NCI-H2171 (cell line): ENCODE data around the gene SYT9.
"Not testable (repeated sequence)": the region's sequence is repeated elsewhere in the genome, so short reads cannot be mapped to it uniquely, and the experiment has no call there.

Source experiments
- DNase-seq: peaks from one replicate; lab custom pipeline; 2025; lab: John Stamatoyannopoulos, UW

Gene SYT9

GRCh38 chr11:7501894-7502293 lies 250.2 kb downstream of the SYT9 start:
- no peak for DNase-seq

GRCh38 chr11:7506243-7506642 lies 254.5 kb downstream of the SYT9 start:
- DNase-seq: no peak

GRCh38 chr11:7508087-7508486 lies 256.4 kb downstream of the SYT9 start:
- no peak for DNase-seq

GRCh38 chr11:7509966-7510365 lies 258.3 kb downstream of the SYT9 start:
- no peak for DNase-seq

- no peak for DNase-seq
These were observed 259.7 kb downstream of the SYT9 start for GRCh38 chr11:7511401-7511800.

GRCh38 chr11:7512525-7513233 lies 261.0 kb downstream of the SYT9 start:
- DNase-seq: no peak

GRCh38 chr11:7513234-7514098 lies 261.8 kb downstream of the SYT9 start, which contains the start of gene PPFIBP2:
TSS of gene PPFIBP2 (plus strand) at chr11:7513999. CDS start at chr11:7549476, 35,477 bp downstream.
- peak; percentile 30 for DNase-seq

- DNase-seq: no peak
These were observed 262.4 kb downstream of the SYT9 start for GRCh38 chr11:7514099-7514591.

- DNase-seq: no peak
These were observed 263.8 kb downstream of the SYT9 start for GRCh38 chr11:7515447-7515886.

- DNase-seq: no peak
These were observed 264.8 kb downstream of the SYT9 start for GRCh38 chr11:7516475-7516874.

- DNase-seq: not testable (repeated sequence)
These were observed 266.0 kb downstream of the SYT9 start for GRCh38 chr11:7517743-7518142.
